ENCODE data around the gene RSPH1. TPM values are rescaled to one million over a fixed set of nuclear protein-coding genes. Genes with fewer than 3 reads are reported as not detected.

RSPH1 gene
- total RNA-seq, 4 donors from 2014 or later = 0.81 to 3.2 (median 2.0) TPM

DNA sequence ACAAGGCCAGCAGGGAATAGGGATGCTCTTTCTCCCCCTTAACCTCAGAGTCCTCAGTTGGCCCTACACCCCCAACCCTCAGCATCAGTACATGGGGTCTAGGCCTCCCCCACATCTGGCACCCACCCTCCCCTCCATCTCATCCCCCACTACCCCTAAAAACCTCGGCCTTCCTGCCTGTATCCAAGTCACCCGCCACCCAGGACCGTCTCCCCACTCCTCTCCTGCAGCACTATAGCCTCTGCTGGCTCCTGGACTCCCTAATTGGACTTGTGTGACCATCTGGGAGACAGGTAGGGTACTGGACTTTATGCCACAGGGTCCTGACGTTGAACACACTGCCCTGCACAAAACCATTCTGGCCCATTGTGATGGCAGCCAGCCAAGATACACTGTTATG is 6.0 kb downstream of the RSPH1 start:
- Histone ChIP-seq H3K4me3 (no peak overlapping the region), H3K4me1 (peaks cover under 1% of the 10 kb centered on the region), H3K27me3 (no peaks in the 10 kb centered on the region), H3K36me3 (no peaks in the 10 kb centered on the region), H3K27ac (no peak overlapping the region), H3K9me3 (no peaks in the 10 kb centered on the region)
- no peak for DNase-seq (ENCODE audit: low spot score in 2 of 2)
- WGBS = 91% methylated on average over 4 of the region's 4 CpGs
- TF ChIP-seq CTCF (IDR thresholded peaks at IDR 0.05) (no peak), POLR2A (IDR thresholded peaks at IDR 0.05) (no peak), POLR2AphosphoS5 (IDR thresholded peaks at IDR 0.05) (no peak), EP300 (IDR thresholded peaks at IDR 0.05) (no peak)

DNA sequence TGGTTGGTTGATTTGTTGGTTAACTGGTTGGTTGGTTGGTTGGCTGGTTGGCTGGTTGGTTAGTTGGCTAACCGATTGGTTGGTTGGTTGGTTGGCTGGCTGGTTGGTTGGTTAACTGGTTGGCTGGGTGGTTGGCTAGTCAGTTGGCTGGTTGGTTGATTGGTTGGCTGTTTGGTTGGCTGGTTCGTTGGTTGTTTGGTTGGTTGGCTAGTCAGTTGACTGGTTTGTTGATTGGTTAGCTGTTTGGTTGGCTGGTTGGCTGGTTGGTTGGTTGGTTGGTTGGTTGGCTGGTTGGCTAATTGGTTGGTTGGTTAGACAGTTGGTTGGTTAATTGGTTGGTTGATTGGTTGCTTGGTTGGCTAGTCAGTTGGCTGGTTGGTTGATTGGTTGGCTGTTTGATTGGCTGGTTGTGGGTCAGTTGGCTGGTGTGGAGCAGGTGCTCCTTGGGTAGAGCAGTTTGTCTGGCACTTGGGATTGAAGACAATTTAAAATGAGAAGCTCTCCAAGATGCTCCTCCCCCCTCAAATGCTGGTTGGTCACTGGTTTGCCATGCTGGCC is 6.9 kb downstream of the RSPH1 start:
- H3K4me1 ChIP-seq = no peaks in the 10 kb centered on the region
- no peaks in the 10 kb centered on the region for H3K36me3 ChIP-seq
- no peak overlapping the region for H3K27ac ChIP-seq
- no peaks in the 10 kb centered on the region for H3K27me3 ChIP-seq
- no peak overlapping the region for H3K4me3 ChIP-seq
- DNase-seq (ENCODE audit: low spot score in 2 of 2) = no peak
- TF ChIP-seq CTCF (IDR thresholded peaks at IDR 0.05) = no peak
- TF ChIP-seq POLR2A (IDR thresholded peaks at IDR 0.05) = no peak
- no peak for TF ChIP-seq EP300 (IDR thresholded peaks at IDR 0.05)
- TF ChIP-seq POLR2AphosphoS5 (IDR thresholded peaks at IDR 0.05) = no peak
- WGBS = 85% methylated on average over 2 of the region's 2 CpGs
- H3K9me3 ChIP-seq = no peaks in the 10 kb centered on the region

- Histone ChIP-seq H3K27ac (no peak overlapping the region), H3K27me3 (no peaks in the 10 kb centered on the region), H3K9me3 (no peaks in the 10 kb centered on the region), H3K4me3 (no peak overlapping the region), H3K4me1 (peaks cover 2% of the 10 kb centered on the region), H3K36me3 (no peaks in the 10 kb centered on the region)
- TF ChIP-seq EP300 (IDR thresholded peaks at IDR 0.05) = no peak
- DNase-seq (ENCODE audit: low spot score in 2 of 2) = peak in 1 of 2 donors; percentile 37
- 33% methylated on average over 5 of the region's 5 CpGs for WGBS
Measured at GRCh38 chr21:42486531-42486930, 9.5 kb downstream of the RSPH1 start.

DNA sequence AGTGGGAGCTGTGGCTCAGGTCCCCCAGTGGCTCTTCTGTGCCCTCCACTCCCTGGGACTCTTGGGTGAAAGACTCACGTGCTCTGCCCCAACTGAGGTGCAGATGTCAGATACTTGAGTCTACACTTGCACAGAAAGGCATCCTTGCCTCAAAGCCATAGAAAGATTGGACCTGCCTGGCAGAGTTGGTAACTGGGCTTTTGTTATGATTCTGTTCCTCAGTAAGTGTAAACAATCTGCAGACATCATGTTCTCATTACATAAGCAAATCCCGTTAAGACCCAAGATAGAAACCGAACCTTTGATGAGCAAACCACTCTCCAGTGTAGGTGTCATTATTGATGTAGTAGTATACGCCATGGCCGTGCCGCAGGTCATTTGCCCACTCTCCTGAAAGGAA is 10.0 kb downstream of the RSPH1 start:
- peaks cover 2% of the 10 kb centered on the region for H3K4me1 ChIP-seq
- no peaks in the 10 kb centered on the region for H3K27me3 ChIP-seq
- H3K4me3 ChIP-seq = no peak overlapping the region
- no peaks in the 10 kb centered on the region for H3K36me3 ChIP-seq
- no peak overlapping the region for H3K27ac ChIP-seq
- 78% methylated on average over 5 of the region's 6 CpGs for WGBS
- no peak for DNase-seq (ENCODE audit: low spot score in 2 of 2)
- H3K9me3 ChIP-seq = no peaks in the 10 kb centered on the region
- TF ChIP-seq CTCF (IDR thresholded peaks at IDR 0.05) = no peak
- no peak for TF ChIP-seq POLR2A (IDR thresholded peaks at IDR 0.05)
- no peak for TF ChIP-seq POLR2AphosphoS5 (IDR thresholded peaks at IDR 0.05)
- no peak for TF ChIP-seq EP300 (IDR thresholded peaks at IDR 0.05)

DNA sequence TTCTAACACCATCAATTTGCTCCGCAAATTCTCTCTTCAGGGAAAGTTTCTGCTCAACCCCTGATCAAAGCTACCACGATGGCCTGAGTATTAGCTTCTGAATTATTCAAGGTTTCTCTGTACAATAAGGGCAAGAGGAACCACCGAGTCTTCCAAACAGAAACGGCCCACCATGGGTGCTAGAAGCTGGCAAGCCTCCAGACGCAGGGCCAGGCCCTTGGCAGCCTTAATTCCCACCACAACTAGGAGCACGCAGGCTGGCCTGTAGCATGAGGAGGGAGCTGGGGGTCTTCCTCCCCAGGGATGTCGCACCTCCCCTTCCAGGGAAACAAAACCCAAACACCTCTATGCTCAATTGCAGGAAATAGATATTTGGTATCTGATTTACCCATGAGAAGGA is 11.1 kb downstream of the RSPH1 start:
- WGBS = 75% methylated on average over 7 of the region's 7 CpGs
- peaks cover 2% of the 10 kb centered on the region for H3K4me1 ChIP-seq
- peak in 1 of 2 donors; percentile 21 for DNase-seq (ENCODE audit: low spot score in 2 of 2)
- H3K27ac ChIP-seq = no peak overlapping the region
- H3K27me3 ChIP-seq = no peaks in the 10 kb centered on the region
- no peak overlapping the region for H3K4me3 ChIP-seq
- no peaks in the 10 kb centered on the region for H3K36me3 ChIP-seq
- TF ChIP-seq EP300 (IDR thresholded peaks at IDR 0.05) (no peak), POLR2AphosphoS5 (IDR thresholded peaks at IDR 0.05) (no peak), CTCF (IDR thresholded peaks at IDR 0.05) (no peak), POLR2A (IDR thresholded peaks at IDR 0.05) (no peak)
- no peaks in the 10 kb centered on the region for H3K9me3 ChIP-seq

DNA sequence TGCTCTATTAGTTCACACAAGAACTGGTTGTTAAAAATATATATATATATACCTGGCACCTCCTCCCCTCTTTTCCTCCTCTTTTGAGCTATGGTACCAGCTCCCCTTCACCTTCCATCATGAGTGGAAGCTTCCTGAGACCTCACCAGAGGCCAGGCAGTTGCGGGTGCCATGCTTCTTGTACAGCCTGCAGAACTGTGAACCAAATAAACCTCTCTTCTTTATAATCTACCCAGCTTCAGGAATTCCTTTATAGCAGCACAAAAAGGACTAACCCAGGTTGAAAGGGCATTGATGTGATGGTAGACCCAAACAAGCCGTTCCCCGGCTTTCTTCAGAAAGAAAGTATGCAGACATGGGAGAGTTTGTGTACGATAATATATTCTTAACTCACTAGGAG is 14.9 kb downstream of the RSPH1 start:
- TF ChIP-seq EP300 (IDR thresholded peaks at IDR 0.05) = no peak
- Histone ChIP-seq H3K4me3 (no peak overlapping the region), H3K36me3 (no peaks in the 10 kb centered on the region), H3K27ac (no peak overlapping the region), H3K4me1 (peaks cover 2% of the 10 kb centered on the region), H3K9me3 (no peaks in the 10 kb centered on the region), H3K27me3 (no peaks in the 10 kb centered on the region)
- DNase-seq (ENCODE audit: low spot score in 2 of 2) = no peak
- WGBS = 92% methylated on average over 4 of the region's 4 CpGs
